Osteocyte (in vitro differentiated cells): Measurements from ENCODE around the gene ZNF304. TPM values are rescaled to one million over a fixed set of nuclear protein-coding genes. Genes with fewer than 3 reads are reported as not detected.

Experiments used
- DNase-seq: peaks from one replicate; pipeline ENCODE4 v3.0.0; 2021; ENCODE audit warnings: mixed read lengths; ENCODE audit not compliant: unreplicated experiment; ENCODE audit errors: extremely low spot score
- H3K27ac Mint-ChIP-seq: one replicate; pipeline ENCODE4 v1.8.0; 2021; ENCODE audit warnings: mild to moderate bottlenecking, mixed read lengths; ENCODE audit not compliant: unreplicated experiment
- H3K27me3 Mint-ChIP-seq: one replicate; pipeline ENCODE4 v1.8.0; 2021; ENCODE audit warnings: mixed read lengths; ENCODE audit not compliant: unreplicated experiment
- H3K36me3 Mint-ChIP-seq: one replicate; pipeline ENCODE4 v1.8.0; 2021; ENCODE audit warnings: mixed read lengths; ENCODE audit not compliant: unreplicated experiment
- H3K4me1 Mint-ChIP-seq: one replicate; pipeline ENCODE4 v1.8.0; 2021; ENCODE audit warnings: mixed read lengths; ENCODE audit not compliant: unreplicated experiment
- H3K4me3 Mint-ChIP-seq: one replicate; pipeline ENCODE4 v1.8.0; 2021; ENCODE audit warnings: mild to moderate bottlenecking, moderate library complexity, mixed read lengths; ENCODE audit not compliant: unreplicated experiment
- H3K9me3 Mint-ChIP-seq: one replicate; pipeline ENCODE4 v1.8.0; 2021; ENCODE audit warnings: mixed read lengths; ENCODE audit not compliant: unreplicated experiment
- CTCF ChIP-seq: fragments of 200-600 bp; sonication (generic); IDR thresholded peaks from 2 replicates; pipeline ENCODE4 v1.5.0; 2021; ENCODE audit warnings: antibody characterized with exemption, mild to moderate bottlenecking, moderate library complexity
- total RNA-seq: library from RNA; stranded (reverse); gene quantifications from 2 replicates; pipeline ENCODE4 v1.2.1, GENCODE V29; 2021

Gene ZNF304
- total RNA-seq, 1 donor from 2014 or later, result 9.5 TPM

- Mint-ChIP-seq H3K4me3 (no peak overlapping the region), H3K27me3 (peaks cover 20% of the 10 kb centered on the region), H3K9me3 (peaks cover 6% of the 10 kb centered on the region), H3K4me1 (peaks cover 8% of the 10 kb centered on the region), H3K36me3 (peaks cover 11% of the 10 kb centered on the region), H3K27ac (no peak overlapping the region)
- no peak for TF ChIP-seq CTCF
- DNase-seq, result no peak
Measured at GRCh38 chr19:57308514-57308913, 42.6 kb upstream of the ZNF304 start.

- Mint-ChIP-seq H3K27me3 (peaks cover 42% of the 10 kb centered on the region), H3K4me3 (no peak overlapping the region), H3K4me1 (no peaks in the 10 kb centered on the region), H3K9me3 (peaks cover 6% of the 10 kb centered on the region), H3K36me3 (peaks cover 3% of the 10 kb centered on the region), H3K27ac (no peak overlapping the region)
- TF ChIP-seq CTCF, result no peak
- no peak for DNase-seq
Measured at GRCh38 chr19:57310792-57311191, 40.3 kb upstream of the ZNF304 start.

- H3K27me3 Mint-ChIP-seq, result peaks cover 61% of the 10 kb centered on the region
- no peaks in the 10 kb centered on the region for H3K36me3 Mint-ChIP-seq
- TF ChIP-seq CTCF, result no peak
- no peak overlapping the region for H3K27ac Mint-ChIP-seq
- H3K9me3 Mint-ChIP-seq, result peaks cover 3% of the 10 kb centered on the region
- no peak overlapping the region for H3K4me3 Mint-ChIP-seq
- no peak for DNase-seq
- H3K4me1 Mint-ChIP-seq, result no peaks in the 10 kb centered on the region
Measured at GRCh38 chr19:57314146-57314545, 36.9 kb upstream of the ZNF304 start.

GRCh38 chr19:57317503-57317902 lies 33.6 kb upstream of the ZNF304 start:
- no peak for DNase-seq
- Mint-ChIP-seq H3K36me3 (no peaks in the 10 kb centered on the region), H3K27me3 (peaks cover 51% of the 10 kb centered on the region), H3K9me3 (no peaks in the 10 kb centered on the region), H3K4me1 (peaks cover 22% of the 10 kb centered on the region), H3K4me3 (no peak overlapping the region), H3K27ac (no peak overlapping the region)
- TF ChIP-seq CTCF, result no peak

GRCh38 chr19:57319869-57320179 lies 31.2 kb upstream of the ZNF304 start:
- H3K36me3 Mint-ChIP-seq, result peaks cover 8% of the 10 kb centered on the region
- H3K9me3 Mint-ChIP-seq, result no peaks in the 10 kb centered on the region
- no peak for TF ChIP-seq CTCF
- peaks cover 27% of the 10 kb centered on the region for H3K4me1 Mint-ChIP-seq
- peak overlapping the region; percentile 99 for H3K27ac Mint-ChIP-seq
- H3K4me3 Mint-ChIP-seq, result peak overlapping the region; percentile 95
- H3K27me3 Mint-ChIP-seq, result peaks cover 29% of the 10 kb centered on the region
- no peak for DNase-seq
